GM12865 (cell line): Measurements from ENCODE around the gene LBX2.

Experiments
- DNase-seq: peaks from one replicate; pipeline ENCODE4 v3.0.0; 2010; ENCODE audit warnings: low read depth
- H3K4me3 ChIP-seq: 2 replicates; pipeline ENCODE4 v1.5.1; 2011; ENCODE audit warnings: mild to moderate bottlenecking, low read depth, low read length, control low read depth
- TF ChIP-seq, protein P1 (sequence below): IDR thresholded peaks from 2 replicates; pipeline ENCODE4 v1.5.1; 2011; ENCODE audit warnings: low read length, control low read depth, low read depth, inconsistent platforms; ENCODE audit not compliant: insufficient read depth; ENCODE audit errors: missing control alignments

The LBX2 gene

DNA sequence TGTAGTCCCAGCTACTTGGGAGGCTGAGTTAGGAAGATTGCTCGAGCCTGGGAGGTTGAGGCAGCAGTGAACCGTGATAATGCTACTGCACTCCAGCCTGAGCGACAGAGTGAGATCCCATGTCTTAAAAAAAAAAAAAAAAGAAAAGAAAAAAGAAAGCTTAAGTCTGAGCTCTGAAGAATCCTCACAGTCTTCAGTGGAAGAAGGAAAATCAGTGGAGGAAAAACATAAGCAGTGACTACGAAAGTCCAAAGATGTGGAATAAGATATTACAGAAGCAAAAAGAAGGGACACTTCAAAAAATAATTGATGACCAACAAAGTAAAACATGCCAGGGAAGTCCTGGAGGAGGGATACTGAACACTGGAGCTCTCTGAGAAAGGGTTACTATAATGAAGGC lies 10.9 kb upstream of the LBX2 start:
- DNase-seq, result no peak
- TF ChIP-seq, protein P1, sequence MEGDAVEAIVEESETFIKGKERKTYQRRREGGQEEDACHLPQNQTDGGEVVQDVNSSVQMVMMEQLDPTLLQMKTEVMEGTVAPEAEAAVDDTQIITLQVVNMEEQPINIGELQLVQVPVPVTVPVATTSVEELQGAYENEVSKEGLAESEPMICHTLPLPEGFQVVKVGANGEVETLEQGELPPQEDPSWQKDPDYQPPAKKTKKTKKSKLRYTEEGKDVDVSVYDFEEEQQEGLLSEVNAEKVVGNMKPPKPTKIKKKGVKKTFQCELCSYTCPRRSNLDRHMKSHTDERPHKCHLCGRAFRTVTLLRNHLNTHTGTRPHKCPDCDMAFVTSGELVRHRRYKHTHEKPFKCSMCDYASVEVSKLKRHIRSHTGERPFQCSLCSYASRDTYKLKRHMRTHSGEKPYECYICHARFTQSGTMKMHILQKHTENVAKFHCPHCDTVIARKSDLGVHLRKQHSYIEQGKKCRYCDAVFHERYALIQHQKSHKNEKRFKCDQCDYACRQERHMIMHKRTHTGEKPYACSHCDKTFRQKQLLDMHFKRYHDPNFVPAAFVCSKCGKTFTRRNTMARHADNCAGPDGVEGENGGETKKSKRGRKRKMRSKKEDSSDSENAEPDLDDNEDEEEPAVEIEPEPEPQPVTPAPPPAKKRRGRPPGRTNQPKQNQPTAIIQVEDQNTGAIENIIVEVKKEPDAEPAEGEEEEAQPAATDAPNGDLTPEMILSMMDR, result no peak
- H3K4me3 ChIP-seq, result no peak overlapping the region

DNA sequence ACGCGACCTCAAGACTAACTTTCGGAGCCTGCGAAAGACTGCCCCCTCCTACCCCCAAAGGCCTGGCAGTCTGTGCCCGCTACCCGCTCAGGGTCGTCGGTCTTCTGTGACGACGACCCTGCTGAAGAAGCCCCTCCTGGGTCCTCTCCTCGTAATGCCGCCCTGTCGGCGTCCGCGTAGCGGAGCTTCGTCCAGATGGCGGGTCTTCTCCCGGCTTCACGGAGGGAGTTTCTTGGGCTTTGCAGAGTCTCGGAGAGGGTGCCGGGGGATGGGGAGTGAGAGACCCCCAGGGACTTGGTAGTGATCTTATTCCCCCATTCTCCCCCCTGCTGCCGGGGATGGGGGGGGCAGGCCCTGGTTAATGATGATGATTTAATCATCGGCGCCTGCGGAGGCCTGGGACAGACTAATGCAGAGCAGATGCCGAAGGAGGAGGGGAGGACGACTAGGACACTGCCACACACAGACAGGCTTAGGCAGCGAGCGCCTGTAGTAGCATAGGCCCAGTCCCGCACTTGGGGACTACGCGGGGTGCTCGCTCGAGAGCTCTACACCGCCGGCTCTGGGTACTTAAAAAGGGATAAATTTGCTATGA lies 8.6 kb upstream of the LBX2 start:
- peak overlapping the region; percentile 69 for H3K4me3 ChIP-seq
- peak; percentile 39 for DNase-seq
- TF ChIP-seq, protein P1, result no peak

DNA sequence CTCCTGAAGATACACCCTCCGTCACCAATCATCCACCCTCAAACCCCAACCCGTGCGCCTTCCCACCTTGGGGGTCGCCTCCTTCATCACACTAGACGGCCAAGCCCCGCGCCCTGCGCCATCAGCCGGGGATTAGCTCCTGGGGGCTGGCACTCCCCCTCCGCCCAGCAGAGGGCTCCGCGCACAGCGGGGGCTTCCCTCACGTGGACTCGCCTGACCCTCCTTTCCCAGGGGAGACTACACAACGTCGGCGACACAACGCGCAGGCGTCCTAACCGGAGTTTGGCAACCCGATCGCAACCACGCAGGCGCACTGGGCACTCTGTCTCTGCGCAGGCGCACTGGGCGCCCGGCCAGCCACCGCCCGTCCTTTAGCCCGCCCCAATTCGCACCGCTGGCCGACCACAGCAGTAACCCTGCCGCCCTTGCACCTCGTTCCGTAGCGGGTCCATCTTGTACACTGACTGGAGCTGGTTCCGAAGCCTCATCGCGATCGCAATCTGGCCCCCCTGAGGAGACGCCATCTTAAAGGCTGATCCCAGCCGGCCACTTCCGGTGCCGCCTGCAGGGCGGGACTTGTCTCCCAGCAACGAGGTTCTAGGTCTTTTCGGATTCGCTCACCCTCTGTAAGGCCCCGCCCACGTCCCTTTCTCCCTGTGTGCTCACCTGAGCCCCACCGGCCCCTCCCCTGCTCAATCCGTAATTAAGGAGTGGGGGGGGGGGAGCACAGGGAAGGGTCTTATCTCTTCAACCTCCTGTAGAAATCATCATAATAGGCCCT lies 7.9 kb upstream of the LBX2 start, which contains the start of gene PCGF1:
TSS of gene PCGF1 (minus strand) at position 551 of the 781 bp plus-strand sequence. CDS start at position 524, 27 bp downstream.
- TF ChIP-seq, protein P1, result peak; percentile 73
- DNase-seq, result peak; percentile 98
- H3K4me3 ChIP-seq, result peak within 1 kb of the TSS; percentile 69

DNA sequence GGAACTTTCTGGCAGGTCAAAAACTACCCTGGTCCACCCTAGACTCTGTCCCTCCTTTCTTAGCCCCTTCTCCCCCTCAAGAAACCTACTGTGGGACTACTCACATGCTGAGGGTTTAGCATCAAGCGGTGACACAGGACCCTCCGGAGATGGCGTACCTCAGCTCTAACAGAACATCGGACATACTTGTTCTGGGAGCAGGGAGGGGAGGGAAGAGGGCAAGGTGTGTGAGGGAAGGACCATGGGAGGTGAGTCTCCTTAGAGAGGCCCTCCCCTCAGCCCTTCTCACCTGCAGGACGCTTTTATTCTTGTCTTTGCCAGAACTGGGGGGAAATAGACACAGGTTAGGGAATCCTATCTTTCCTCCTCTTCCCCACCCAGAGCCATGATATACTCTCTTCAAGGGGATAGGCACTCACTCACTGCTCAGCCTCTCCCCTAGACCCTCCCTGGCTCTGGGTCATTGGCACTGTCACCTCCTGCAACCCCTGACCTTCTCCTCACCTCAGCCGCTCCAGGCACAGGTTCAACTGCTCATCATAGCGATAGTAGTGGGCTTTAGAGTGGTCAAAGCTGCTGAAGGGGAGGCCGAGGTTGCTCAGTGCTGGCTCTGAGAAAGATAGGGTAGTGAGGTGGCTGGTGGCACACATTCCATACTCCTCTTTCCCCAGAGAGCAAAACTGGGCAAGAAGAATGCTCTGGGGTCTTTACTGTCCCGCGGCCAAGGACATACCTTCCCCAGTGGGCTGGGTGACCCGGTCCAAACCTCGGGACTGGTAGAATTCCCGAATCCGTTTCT lies 6.2 kb upstream of the LBX2 start:
- DNase-seq, result no peak
- TF ChIP-seq, protein P1, result no peak
- H3K4me3 ChIP-seq, result no peak overlapping the region

DNA sequence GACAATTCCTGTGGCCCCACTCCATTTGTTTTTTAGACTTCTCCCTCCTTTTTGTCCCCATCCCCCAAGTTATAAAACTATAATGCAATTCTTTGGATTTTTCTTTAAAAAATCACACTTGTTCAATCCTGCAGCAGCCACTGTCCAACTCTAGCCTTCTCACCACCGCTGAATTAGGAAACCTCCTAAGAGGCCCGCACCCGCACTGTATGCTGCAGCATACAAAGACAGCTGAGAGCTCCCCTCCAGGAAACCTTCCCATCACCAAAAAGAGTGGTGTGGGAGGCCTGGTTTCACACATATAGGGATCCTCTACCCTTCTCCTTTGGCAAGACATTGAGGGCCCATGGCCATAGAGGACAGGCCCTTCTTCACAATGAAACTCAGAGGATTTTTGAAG lies 5.2 kb upstream of the LBX2 start:
- no peak overlapping the region for H3K4me3 ChIP-seq
- TF ChIP-seq, protein P1, result no peak
- DNase-seq, result no peak

DNA sequence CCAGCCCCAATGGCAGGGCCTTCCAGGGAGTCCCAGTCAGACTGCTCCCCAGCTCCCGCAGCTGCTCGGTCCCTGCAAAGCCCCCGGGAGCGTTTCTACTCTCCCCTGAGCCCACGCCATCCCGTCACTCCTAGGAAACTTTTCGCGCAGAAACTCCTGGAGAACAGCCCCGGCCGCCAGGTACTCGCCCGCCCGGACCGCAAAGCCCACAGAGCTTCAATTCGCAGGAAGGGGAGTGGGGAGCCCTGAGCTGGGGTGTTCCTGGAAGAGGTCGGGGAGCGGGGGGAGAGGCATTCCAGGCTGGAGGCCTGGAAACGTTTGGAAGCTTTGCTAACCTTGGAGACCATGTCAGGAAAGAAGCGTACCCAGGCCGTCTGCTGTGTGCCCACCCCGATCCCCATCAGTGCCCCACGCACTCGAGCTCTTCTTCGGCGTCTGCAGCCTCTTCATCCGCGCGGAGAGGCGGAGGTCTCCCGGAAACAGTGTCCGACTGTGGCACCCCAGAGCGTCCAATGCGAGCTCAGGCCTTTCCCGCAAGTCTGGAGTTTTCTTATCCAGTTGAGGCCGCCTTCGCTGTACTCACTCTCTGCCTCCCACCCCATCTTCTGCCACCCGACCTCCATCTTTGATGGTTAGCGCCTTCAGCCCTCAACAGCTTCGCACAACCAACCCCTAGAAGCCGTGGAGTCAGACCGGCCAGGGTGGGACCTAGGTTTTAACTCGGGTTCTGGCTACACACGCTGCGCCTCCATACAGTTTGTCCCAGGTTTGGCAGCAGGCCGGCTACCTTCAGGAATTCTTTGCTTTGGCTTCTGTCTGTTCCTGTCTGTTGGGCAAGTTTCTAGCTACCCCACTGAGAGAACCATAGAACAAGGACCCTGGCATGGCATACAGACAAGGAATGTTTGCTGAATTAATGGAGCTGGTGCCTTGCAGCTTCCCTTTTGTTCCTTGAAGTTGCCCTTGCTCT lies 4.4 kb upstream of the LBX2 start:
- TF ChIP-seq, protein P1, result no peak
- H3K4me3 ChIP-seq, result peak overlapping the region; percentile 72
- no peak for DNase-seq
